ENCODE results near the gene PDCD1. TPM values are rescaled to one million over a fixed set of nuclear protein-coding genes. Genes with fewer than 3 reads are reported as not detected.
"Not testable (repeated sequence)": the region's sequence is repeated elsewhere in the genome, so short reads cannot be mapped to it uniquely, and the experiment has no call there.

The PDCD1 gene
- 10 to 100 TPM in 1 of 2 experiments, 1 to 10 TPM in 1; 9.5 to 11.4 TPM for total RNA-seq
- polyA plus RNA-seq (2013, experiment 1 of 2): 14.0 TPM
- 18.5 TPM for polyA plus RNA-seq (2013, experiment 2 of 2)
- total RNA-seq: 2.5 to 164 (median 12.0) reads per million in 172 experiments

DNA sequence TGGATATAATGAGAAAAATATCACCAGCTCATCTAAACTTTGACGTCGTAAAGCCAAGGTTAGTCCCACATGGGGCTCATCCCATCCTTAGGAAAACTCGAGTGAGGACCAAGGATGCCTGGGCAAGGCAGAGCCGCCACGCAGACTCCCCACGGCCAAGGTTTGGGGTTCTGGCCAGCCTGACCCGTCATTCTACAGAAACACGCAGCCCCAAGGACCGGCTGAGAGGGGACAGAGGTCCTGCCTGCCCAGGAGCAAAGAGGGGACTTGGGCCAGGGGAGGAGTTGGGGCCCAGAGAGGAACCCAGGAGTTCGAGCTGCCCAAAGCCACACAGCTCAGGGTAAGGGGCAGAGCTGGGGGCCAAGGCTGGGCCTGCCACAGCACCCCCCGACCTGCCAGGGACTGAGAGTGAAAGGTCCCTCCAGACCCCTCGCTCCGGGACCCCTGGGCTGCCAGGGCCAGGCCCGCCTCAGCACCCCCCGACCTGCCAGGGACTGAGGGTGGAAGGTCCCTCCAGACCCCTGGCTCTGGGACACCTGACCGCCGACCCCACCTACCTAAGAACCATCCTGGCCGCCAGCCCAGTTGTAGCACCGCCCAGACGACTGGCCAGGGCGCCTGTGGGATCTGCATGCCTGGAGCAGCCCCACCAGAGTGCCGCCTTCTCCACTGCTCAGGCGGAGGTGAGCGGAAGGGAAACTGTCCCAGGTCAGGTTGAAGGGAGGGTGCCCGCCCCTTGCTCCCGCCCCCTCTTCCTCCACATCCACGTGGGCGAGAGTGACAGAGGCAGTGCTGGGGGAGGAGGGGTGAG lies at the start of gene PDCD1:
PDCD1 (minus strand) TSS at position 689 of the 811 bp plus-strand sequence; CDS start at position 633, 56 bp downstream.
- H3K36me3 Mint-ChIP-seq (ENCODE audit: low read depth): no peaks in the 10 kb centered on the region
- H3K36me3 ChIP-seq (ENCODE audit: insufficient read depth, low read length): no peaks in the 10 kb centered on the region
- CTCF ChIA-PET: interaction anchor here (1.0 kb wide), 1 partner anchor 10 kb away, joined by 4 read pairs; no protein-coding TSS in a partner anchor
- POLR2A ChIA-PET: no interaction called here
- H3K4me3 Mint-ChIP-seq: peak within 1 kb of the TSS; percentile 87
- intact Hi-C loops (cut with DNase I, micrococcal nuclease): loop anchor here in 1 of 2 experiments (5.0 kb wide), 1 partner anchor 121 kb away; no protein-coding TSS in a partner anchor
- H3K27me3 ChIP-seq (ENCODE audit: control insufficient read depth in 1 of 2, insufficient read depth in 2 of 2, low read length in 2 of 2): peaks cover 0 to 4% of the 10 kb centered on the region in 2 experiments
- peak within 1 kb of the TSS in 1 of 2 donors; percentile 61 for H3K27ac ChIP-seq (ENCODE audit: low read depth in 1 of 2, low read length in 2 of 2)
- TF ChIP-seq, protein P1, sequence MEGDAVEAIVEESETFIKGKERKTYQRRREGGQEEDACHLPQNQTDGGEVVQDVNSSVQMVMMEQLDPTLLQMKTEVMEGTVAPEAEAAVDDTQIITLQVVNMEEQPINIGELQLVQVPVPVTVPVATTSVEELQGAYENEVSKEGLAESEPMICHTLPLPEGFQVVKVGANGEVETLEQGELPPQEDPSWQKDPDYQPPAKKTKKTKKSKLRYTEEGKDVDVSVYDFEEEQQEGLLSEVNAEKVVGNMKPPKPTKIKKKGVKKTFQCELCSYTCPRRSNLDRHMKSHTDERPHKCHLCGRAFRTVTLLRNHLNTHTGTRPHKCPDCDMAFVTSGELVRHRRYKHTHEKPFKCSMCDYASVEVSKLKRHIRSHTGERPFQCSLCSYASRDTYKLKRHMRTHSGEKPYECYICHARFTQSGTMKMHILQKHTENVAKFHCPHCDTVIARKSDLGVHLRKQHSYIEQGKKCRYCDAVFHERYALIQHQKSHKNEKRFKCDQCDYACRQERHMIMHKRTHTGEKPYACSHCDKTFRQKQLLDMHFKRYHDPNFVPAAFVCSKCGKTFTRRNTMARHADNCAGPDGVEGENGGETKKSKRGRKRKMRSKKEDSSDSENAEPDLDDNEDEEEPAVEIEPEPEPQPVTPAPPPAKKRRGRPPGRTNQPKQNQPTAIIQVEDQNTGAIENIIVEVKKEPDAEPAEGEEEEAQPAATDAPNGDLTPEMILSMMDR (IDR thresholded peaks at IDR 0.05): no peak
- ATAC-seq (ENCODE audit: poor library complexity) (peak; percentile 72), DNase-seq (peak in 10 of 14 experiments; percentile 45 to 83 (median 58))
- no peaks in the 10 kb centered on the region for H3K9me3 ChIP-seq (ENCODE audit: control insufficient read depth in 1 of 2, insufficient read depth in 1 of 2, low read length in 2 of 2)
- H3K4me1 Mint-ChIP-seq (ENCODE audit: low read depth): peaks cover 35% of the 10 kb centered on the region
- no peaks in the 10 kb centered on the region for H3K9me3 Mint-ChIP-seq
- H3K27ac Mint-ChIP-seq: peak within 1 kb of the TSS; percentile 81
- peak within 1 kb of the TSS; percentile 71 for H3K4me3 ChIP-seq (ENCODE audit: low read length)
- peaks cover 22% of the 10 kb centered on the region for H3K27me3 Mint-ChIP-seq
- peaks cover 93% of the 10 kb centered on the region for H3K4me1 ChIP-seq (ENCODE audit: insufficient read depth, low read length)

DNA sequence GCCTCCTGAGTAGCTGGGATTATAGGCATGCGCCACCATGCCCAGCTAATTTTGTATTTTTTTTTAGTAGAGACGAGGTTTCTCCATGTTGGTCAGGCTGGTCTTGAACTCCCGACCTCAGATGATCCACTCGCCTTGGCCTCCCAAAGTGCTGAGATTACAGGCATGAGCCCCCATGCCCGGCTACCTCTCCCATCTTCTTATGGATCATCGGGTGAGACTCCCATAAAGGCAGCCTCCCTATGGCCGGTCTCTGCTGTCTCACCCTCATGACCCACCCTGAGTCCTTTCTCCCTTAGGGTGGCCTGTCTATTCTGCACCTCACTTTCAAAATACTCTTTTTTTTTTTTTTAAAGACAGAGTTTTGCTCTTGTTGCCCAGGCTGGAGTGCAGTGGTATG lies 49.1 kb upstream of the PDCD1 start:
- peaks cover 29% of the 10 kb centered on the region for H3K36me3 Mint-ChIP-seq (ENCODE audit: low read depth)
- ATAC-seq (ENCODE audit: poor library complexity); H3K4me3 ChIP-seq (ENCODE audit: low read length); H3K27me3 ChIP-seq (ENCODE audit: control insufficient read depth in 1 of 2, insufficient read depth in 2 of 2, low read length in 2 of 2); H3K27ac ChIP-seq (ENCODE audit: low read depth in 1 of 2, low read length in 2 of 2); H3K36me3 ChIP-seq (ENCODE audit: insufficient read depth, low read length); H3K4me1 Mint-ChIP-seq (ENCODE audit: low read depth); H3K4me3 Mint-ChIP-seq; H3K27ac Mint-ChIP-seq; POLR2A ChIA-PET; CTCF ChIA-PET; H3K9me3 ChIP-seq (ENCODE audit: control insufficient read depth in 1 of 2, insufficient read depth in 1 of 2, low read length in 2 of 2); H3K9me3 Mint-ChIP-seq; intact Hi-C loops (cut with DNase I, micrococcal nuclease); H3K4me1 ChIP-seq (ENCODE audit: insufficient read depth, low read length); H3K27me3 Mint-ChIP-seq: not testable (repeated sequence)
- peak in 1 of 14 experiments; percentile 15 for DNase-seq

DNA sequence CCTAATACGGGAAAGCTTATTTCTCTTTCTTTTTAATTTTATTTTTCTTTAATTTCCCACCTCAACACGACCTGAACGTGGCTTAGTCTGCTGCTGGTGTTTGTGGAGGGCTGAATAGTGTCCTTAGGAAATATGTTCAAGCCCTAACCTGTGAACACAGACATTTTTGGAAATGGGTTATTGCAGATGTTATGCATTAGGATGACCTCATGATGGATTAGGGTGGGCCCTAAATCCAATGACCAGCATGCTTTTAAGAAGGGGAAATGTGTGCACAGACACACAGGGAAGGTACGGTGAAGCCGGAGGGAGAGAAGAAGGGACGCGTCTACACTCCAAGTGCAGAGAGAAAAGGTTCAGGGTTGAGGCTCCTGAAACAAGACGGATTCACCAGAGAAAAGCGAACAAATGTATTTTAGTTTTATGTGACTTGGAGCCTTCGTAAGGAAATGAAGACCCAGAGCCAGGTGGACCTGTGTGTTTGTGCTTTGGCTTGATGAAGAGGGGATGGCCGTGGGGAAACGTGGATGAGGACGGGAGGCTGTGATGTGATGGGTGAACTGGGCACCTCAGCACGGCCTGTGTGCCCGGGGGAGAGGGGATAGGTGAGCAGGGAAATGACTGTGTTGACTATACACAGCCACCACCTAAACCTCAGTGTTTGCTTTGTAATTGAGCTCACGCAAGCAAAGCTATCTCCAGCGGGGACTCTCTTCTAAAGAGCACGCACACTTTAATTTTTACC lies 48.3 kb upstream of the PDCD1 start:
- Mint-ChIP-seq H3K27me3 (no peaks in the 10 kb centered on the region), H3K27ac (no peak overlapping the region), H3K4me1 (ENCODE audit: low read depth) (no peaks in the 10 kb centered on the region), H3K9me3 (no peaks in the 10 kb centered on the region), H3K36me3 (ENCODE audit: low read depth) (peaks cover 25% of the 10 kb centered on the region), H3K4me3 (no peak overlapping the region)
- H3K27ac ChIP-seq (ENCODE audit: low read depth in 1 of 2, low read length in 2 of 2): no peak overlapping the region
- CTCF ChIA-PET: no interaction called here
- H3K9me3 ChIP-seq (ENCODE audit: control insufficient read depth in 1 of 2, insufficient read depth in 1 of 2, low read length in 2 of 2): peaks cover 0 to 6% of the 10 kb centered on the region in 2 experiments
- TF ChIP-seq, protein P1 (IDR thresholded peaks at IDR 0.05): no peak
- peak in 1 of 14 experiments; percentile 16 for DNase-seq
- H3K4me3 ChIP-seq (ENCODE audit: low read length): no peak overlapping the region
- intact Hi-C loops (cut with DNase I, micrococcal nuclease): no loop called here
- no peak for ATAC-seq (ENCODE audit: poor library complexity)
- peaks cover 4% of the 10 kb centered on the region for H3K4me1 ChIP-seq (ENCODE audit: insufficient read depth, low read length)
- H3K36me3 ChIP-seq (ENCODE audit: insufficient read depth, low read length): peaks cover 8% of the 10 kb centered on the region
- H3K27me3 ChIP-seq (ENCODE audit: control insufficient read depth in 1 of 2, insufficient read depth in 2 of 2, low read length in 2 of 2): no peaks in the 10 kb centered on the region
- POLR2A ChIA-PET: no interaction called here

DNA sequence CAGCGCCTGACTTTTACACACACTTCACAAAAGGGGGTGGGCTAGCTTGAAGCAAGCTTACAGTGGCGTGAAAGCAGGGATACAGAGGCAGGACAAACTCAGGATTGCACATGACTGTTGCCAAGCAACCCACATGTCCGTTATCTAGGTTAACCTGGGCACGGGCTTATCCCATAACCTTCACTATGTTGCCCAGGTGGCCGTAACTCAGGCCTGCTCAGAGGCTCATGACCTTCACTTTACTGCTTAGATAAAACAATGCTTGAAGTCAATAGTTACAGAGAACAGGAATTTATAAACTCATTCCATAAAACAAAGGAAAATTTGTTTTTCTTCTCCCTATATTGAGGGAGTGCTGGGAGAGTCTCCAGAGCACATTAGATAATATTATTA lies 47.7 kb upstream of the PDCD1 start:
- H3K9me3 ChIP-seq (ENCODE audit: control insufficient read depth in 1 of 2, insufficient read depth in 1 of 2, low read length in 2 of 2); H3K9me3 Mint-ChIP-seq; H3K27me3 Mint-ChIP-seq; H3K36me3 ChIP-seq (ENCODE audit: insufficient read depth, low read length); POLR2A ChIA-PET; H3K4me1 Mint-ChIP-seq (ENCODE audit: low read depth); H3K27ac ChIP-seq (ENCODE audit: low read depth in 1 of 2, low read length in 2 of 2); H3K4me1 ChIP-seq (ENCODE audit: insufficient read depth, low read length); ATAC-seq (ENCODE audit: poor library complexity); intact Hi-C loops (cut with DNase I, micrococcal nuclease); H3K27ac Mint-ChIP-seq; H3K4me3 Mint-ChIP-seq; CTCF ChIA-PET; H3K4me3 ChIP-seq (ENCODE audit: low read length); H3K27me3 ChIP-seq (ENCODE audit: control insufficient read depth in 1 of 2, insufficient read depth in 2 of 2, low read length in 2 of 2): not testable (repeated sequence)
- DNase-seq: peak in 1 of 14 experiments; percentile 1
- peaks cover 22% of the 10 kb centered on the region for H3K36me3 Mint-ChIP-seq (ENCODE audit: low read depth)
